HG03025 (cell line): Measurements from ENCODE around the gene C6orf58.
A peak's percentile ranks its signal among the peaks of the same experiment; 100 is the strongest.

Experiments
- ATAC-seq: cut with Tn5 transposase; IDR thresholded peaks from one replicate; pipeline ENCODE4 v1.9.1; 2021; ENCODE audit warnings: mild to moderate bottlenecking, moderate library complexity; ENCODE audit not compliant: unreplicated experiment, low FRiP score

Gene C6orf58

GRCh38 chr6:127576874-127577273, at the start of gene C6orf58:
Gene C6orf58, plus strand, starts transcription at chr6:127577174. Its CDS starts 12 bp downstream, at chr6:127577186.
- ATAC-seq = no peak

- ATAC-seq = no peak
Observed at GRCh38 chr6:127533011-127533410, 44.0 kb upstream of the C6orf58 start.

GRCh38 chr6:127533736-127534135, 43.2 kb upstream of the C6orf58 start:
- no peak for ATAC-seq

- ATAC-seq = no peak
Observed at GRCh38 chr6:127538750-127539264, 38.2 kb upstream of the C6orf58 start.

GRCh38 chr6:127539272-127539671, 37.7 kb upstream of the C6orf58 start:
- peak; percentile 51 for ATAC-seq

DNA sequence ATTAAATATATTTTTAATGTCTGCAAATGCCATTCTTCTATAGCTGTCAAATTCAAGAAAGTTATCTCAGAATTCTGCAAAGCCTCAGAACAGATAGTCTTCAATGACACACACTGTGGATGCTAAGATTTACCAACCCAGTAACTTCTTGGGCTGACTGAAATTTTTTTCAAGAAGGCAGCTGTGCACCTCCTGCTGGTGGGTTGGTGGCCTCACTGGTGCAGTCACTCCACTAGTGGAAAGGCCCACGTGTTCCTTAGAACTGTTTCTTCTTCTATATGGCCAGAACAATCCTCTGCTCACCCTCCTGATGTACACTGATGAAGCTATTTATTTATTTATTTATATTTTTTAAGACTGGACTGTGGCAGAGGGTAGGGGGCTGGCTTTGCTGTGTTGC, 29.8 kb upstream of the C6orf58 start:
- ATAC-seq = no peak

DNA sequence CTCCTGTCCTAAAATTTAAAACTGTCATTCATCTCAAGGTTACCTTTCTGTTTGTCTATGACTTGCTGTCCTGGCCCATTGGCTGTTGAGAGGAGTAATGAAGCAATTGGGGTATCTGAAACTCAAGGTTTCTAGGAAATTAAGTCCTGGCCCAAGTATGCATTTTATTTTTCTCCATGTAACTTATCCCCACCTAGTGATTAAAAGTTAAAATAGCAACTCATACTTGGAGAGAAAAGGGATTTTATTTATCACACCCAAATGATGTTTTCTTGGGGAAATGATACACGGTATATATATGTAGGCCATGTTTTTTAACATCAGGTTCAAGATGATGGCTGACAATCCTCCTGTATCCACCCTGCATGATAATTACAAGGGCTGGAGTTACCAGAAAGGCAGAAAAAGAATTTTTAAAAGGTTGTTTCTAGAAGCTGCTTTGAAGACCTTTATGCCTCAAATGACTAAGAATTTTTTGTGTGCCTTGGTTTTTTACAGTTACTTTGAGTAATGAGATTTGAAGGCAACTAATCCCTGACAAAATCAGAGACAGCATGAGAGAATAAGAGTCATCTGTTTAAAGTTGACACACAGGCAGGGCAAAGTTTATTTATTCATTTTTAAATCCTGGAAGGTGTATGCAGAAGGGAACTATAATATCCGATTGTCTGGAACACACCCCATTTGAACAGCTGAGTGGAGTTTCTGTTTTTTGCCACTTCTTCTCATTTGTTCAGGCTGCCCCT, 28.9 kb upstream of the C6orf58 start:
- ATAC-seq = no peak

GRCh38 chr6:127550403-127550802, 26.6 kb upstream of the C6orf58 start:
- ATAC-seq = no peak

DNA sequence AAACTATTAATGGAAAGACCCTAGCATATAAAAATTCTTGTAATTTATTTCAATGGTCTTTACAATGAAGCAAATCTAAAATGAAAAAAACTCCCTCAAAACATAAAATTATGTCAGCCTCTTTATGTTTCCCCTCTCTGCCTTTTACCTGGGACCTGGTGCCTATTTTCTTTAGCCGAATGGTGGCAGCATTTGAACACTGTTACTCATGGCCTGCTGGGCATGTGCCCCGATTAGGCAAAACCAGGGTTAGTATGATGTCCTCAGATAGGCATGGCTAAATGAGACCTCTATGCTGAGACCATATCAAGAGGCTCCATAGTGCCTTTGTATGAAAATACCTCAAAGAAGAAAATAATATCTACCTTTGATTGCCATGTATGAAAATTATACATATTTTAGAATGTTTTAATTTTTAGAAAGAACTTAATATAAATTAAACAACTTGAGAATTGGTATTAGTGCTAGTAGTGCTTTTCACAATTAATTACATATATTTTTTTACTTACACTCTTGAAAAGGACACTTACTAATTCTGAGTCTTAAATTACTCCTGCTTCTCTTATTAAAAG, 22.5 kb upstream of the C6orf58 start:
- no peak for ATAC-seq

DNA sequence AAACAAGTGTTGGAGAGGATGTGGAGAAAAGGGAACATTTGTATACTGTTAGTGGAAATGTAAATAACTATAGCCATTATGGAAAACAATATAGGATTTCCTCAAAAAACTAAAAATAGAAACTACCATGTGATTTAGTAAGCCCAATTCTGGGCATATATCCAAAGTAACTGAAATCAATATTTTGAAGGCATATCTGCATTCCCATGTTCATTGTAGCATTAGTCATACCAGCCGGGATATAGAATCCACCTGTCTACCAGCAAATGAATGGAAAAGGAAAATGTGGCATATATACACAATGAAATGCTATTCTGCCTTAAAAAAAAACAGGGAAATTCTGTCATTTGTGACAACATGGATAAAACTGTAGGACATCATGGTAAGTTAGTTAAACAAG, 15.3 kb upstream of the C6orf58 start:
- ATAC-seq = no peak

GRCh38 chr6:127564761-127565160, 12.2 kb upstream of the C6orf58 start:
- no peak for ATAC-seq

- ATAC-seq = no peak
Observed at GRCh38 chr6:127566119-127566518, 10.9 kb upstream of the C6orf58 start.

GRCh38 chr6:127566651-127567050, 10.3 kb upstream of the C6orf58 start:
- ATAC-seq = no peak

DNA sequence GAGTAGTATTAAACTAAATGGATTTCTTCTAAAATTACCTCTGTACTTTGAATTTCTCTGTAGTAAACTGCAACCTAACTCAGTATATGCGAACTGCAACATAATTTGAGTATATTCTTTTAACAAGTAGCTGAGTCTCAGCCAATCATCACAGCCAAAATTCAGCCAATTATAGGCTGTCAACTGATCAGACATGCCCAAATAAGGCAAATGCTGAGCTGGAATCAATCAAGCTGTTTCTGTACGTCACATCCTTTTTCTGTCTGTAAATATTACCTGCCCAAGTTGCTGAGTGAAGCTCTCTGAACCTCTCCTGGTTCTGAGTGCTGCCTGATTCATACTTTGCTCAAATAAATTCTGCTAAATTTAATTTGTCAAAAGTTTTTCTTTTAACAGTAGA, 9.5 kb upstream of the C6orf58 start:
- ATAC-seq = no peak

- ATAC-seq = peak; percentile 53
Observed at GRCh38 chr6:127570739-127571389, 6.1 kb upstream of the C6orf58 start.

DNA sequence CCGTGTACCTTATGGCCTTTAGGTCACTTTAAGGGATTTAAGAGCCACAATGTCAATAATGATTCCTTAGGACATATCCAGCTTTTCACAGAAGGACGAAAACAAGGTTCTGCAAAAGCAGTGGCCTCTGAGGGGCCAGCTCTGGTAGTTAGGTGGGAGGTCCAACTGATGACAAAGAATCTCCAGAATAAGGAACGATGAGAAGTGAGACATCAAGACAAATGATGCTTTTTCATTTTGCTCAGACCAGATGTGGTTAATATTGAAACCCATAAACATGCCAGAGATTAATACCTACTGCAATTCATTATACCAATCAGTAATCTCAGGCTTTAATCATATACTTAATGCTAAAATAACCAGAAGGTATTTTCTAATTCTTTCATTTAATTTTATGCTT, 1.9 kb downstream of the C6orf58 start:
- ATAC-seq = no peak

DNA sequence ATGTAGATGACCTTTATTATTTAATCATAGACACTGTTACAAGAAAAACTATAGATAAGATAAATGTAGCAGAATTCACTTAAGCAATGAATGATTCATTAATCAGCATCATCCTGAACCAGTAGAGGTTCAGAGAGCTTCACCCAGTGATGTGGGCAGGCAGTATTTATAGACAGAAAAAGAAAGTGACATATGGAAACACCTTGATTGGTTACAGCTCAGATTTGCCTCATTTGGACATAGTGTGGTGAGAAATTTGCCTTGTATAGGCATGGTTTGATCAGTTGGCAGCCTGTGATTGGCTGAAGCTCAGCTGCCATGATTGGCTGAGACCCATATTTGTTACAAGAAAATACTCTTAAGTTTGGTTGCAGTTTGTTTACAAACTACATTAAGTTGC, 4.6 kb downstream of the C6orf58 start:
- ATAC-seq = no peak

DNA sequence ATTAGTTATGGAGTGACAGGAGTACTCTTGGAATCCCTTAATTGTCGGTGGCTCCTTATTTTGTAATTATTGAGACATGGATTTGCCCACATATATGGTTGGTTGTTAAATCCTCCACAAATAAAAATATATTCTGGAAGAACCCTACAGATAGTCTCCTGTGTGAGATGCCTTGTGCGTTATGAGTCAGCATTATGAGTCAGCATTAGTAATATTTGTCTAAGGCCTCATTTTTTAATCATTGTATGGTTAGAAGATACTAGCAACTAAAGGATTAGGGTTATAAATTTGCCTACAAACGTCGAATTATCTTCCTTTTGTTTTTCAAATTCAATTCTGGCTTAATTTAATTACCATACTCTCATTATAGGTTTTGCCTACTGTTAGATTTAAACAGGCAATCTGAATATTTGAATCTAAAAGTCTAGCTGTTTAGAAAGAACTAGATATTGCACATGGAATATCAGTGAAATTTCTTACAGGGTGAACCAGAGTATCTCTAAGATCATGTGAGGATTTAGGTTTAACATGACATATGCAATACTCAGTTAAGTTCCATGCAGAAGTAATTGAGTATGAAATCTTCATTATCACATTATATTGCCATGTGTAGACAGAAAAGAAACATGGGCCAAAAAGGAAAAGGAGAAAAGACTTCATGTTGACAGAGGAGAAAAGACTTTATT, 5.9 kb downstream of the C6orf58 start:
- no peak for ATAC-seq

- ATAC-seq = no peak
Observed at GRCh38 chr6:127585123-127585522, 8.1 kb downstream of the C6orf58 start.

DNA sequence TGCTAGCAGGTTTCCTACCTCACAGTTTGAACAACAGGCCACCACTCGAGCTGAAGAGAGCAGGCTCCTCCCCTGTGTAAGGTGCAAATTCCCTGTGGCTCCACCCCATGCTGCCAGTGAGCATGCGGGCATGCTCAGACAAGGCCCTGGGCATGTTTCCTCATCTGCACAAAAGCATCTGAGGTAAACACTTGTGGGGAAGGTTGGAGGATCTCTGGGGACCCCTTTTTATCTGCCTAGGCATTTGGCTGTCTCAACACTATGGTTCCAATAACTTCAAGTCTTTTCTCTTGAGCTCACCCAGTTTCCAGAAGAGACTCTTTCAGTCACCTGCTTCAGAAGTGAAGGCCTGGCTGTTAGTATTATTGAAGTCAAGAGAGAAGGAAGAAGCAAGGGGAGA, 9.4 kb downstream of the C6orf58 start:
- ATAC-seq = no peak

GRCh38 chr6:127587875-127588274, 10.9 kb downstream of the C6orf58 start:
- no peak for ATAC-seq
